Neural progenitor cell (in vitro differentiated cells): ENCODE measurements around the gene AGBL4.

Experiments
- EZH2phosphoT487 ChIP-seq: fragments of 200-600 bp; sonication (generic); IDR thresholded peaks from 2 replicates; pipeline ENCODE4 v1.6.1; 2017; ENCODE audit warnings: antibody characterized with exemption
- TF ChIP-seq, protein P1 (sequence below): fragments of 200-600 bp; sonication (generic); IDR thresholded peaks from 2 replicates; pipeline ENCODE4 v1.5.1; 2017; ENCODE audit warnings: antibody characterized with exemption, mild to moderate bottlenecking

DNA sequence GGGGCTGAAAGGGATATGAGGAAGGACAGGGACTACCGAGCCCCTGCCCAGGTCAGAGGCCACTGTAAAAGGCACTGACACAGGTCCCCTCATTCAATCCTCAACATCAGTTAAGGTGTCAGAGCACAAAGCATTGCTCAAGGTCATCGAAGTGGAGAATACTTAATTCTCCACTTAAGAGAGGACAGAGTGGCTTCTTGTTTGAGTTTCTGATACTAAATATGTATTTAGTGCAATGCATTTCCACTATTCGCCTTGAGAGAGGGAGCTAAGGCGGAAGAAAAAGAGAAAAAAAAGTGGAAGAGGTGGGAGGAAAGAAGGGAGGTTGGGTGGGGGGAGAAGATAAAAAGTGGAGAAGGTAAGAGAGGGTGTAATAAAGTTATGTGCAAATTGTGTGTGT lies 1451.6 kb downstream of the AGBL4 start:
- TF ChIP-seq, protein P1, sequence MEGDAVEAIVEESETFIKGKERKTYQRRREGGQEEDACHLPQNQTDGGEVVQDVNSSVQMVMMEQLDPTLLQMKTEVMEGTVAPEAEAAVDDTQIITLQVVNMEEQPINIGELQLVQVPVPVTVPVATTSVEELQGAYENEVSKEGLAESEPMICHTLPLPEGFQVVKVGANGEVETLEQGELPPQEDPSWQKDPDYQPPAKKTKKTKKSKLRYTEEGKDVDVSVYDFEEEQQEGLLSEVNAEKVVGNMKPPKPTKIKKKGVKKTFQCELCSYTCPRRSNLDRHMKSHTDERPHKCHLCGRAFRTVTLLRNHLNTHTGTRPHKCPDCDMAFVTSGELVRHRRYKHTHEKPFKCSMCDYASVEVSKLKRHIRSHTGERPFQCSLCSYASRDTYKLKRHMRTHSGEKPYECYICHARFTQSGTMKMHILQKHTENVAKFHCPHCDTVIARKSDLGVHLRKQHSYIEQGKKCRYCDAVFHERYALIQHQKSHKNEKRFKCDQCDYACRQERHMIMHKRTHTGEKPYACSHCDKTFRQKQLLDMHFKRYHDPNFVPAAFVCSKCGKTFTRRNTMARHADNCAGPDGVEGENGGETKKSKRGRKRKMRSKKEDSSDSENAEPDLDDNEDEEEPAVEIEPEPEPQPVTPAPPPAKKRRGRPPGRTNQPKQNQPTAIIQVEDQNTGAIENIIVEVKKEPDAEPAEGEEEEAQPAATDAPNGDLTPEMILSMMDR = no peak
- no peak for TF ChIP-seq EZH2phosphoT487
